ENCODE results near the gene ILK.
A peak's percentile ranks its signal among the peaks of the same experiment; 100 is the strongest.

The ILK gene

GRCh38 chr11:6610591-6610990, 7.0 kb downstream of the ILK start:
- TF ChIP-seq, protein P1, sequence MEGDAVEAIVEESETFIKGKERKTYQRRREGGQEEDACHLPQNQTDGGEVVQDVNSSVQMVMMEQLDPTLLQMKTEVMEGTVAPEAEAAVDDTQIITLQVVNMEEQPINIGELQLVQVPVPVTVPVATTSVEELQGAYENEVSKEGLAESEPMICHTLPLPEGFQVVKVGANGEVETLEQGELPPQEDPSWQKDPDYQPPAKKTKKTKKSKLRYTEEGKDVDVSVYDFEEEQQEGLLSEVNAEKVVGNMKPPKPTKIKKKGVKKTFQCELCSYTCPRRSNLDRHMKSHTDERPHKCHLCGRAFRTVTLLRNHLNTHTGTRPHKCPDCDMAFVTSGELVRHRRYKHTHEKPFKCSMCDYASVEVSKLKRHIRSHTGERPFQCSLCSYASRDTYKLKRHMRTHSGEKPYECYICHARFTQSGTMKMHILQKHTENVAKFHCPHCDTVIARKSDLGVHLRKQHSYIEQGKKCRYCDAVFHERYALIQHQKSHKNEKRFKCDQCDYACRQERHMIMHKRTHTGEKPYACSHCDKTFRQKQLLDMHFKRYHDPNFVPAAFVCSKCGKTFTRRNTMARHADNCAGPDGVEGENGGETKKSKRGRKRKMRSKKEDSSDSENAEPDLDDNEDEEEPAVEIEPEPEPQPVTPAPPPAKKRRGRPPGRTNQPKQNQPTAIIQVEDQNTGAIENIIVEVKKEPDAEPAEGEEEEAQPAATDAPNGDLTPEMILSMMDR (IDR thresholded peaks at IDR 0.05; ENCODE audit: low read length, missing control alignments) = no peak
- peak overlapping the region; percentile 66 for H3K4me3 ChIP-seq (replicated peaks; ENCODE audit: low read depth, low read length)
- DNase-seq (ENCODE audit: low read depth) = no peak

DNA sequence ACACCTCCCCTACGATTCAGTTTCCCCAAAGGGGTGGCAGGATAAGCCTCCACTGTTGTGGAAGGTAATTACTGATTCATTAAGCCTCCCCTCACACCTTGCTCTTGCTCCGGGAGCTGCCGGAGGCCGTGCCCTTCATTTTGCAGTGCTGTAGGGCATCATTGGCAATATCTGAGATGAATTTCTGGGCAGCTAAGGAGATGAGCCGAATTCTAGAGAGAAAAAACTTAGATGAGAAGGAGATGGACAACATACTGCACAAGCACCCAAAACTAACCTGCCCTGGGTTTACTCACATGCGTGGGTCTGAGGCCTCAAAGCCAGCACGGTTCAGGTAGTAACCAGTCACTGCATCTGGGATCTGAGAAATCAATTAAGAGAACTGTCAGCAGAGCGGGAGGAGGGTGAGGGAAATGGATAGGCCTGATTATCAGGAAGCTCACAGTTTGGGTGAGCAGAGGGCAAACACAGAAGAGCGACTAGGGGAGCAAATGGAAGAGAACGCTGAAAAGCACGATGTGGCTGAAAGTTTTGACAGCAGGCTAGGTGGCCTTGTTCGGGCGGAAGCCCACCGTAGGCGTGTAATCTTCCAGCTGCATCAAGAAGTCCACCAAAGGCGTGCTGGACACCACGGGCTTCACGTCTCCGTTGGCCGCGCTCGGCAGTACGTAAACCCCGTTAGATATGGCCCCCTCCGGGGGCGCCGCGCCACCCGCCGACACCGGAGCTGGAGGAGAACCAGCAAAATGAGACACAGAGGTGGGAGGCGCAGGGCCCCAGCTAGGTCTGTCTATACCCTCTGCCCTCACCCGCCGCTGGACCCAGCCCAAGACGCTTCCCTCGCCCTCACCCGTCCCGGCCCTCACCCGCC, 7.8 kb downstream of the ILK start:
- TF ChIP-seq, protein P1 (IDR thresholded peaks at IDR 0.05; ENCODE audit: low read length, missing control alignments) = no peak
- peak overlapping the region; percentile 66 for H3K4me3 ChIP-seq (replicated peaks; ENCODE audit: low read depth, low read length)
- peak; percentile 31 for DNase-seq (ENCODE audit: low read depth)

GRCh38 chr11:6611963-6612212, 8.3 kb downstream of the ILK start:
- H3K4me3 ChIP-seq (replicated peaks; ENCODE audit: low read depth, low read length) = peak overlapping the region; percentile 66
- TF ChIP-seq, protein P1 (IDR thresholded peaks at IDR 0.05; ENCODE audit: low read length, missing control alignments) = no peak
- no peak for DNase-seq (ENCODE audit: low read depth)

- peak within 1 kb of the TSS; percentile 66 for H3K4me3 ChIP-seq (replicated peaks; ENCODE audit: low read depth, low read length)
- TF ChIP-seq, protein P1 (IDR thresholded peaks at IDR 0.05; ENCODE audit: low read length, missing control alignments) = peak; percentile 52
- DNase-seq (ENCODE audit: low read depth) = peak; percentile 97
These were observed 8.9 kb downstream of the ILK start, which contains the start of gene TAF10 for GRCh38 chr11:6612213-6613041. Gene TAF10 (minus strand): TSS chr11:6612216. CDS start chr11:6612189, 27 bp downstream.

GRCh38 chr11:6613496-6613895, 9.9 kb downstream of the ILK start:
- no peak for DNase-seq (ENCODE audit: low read depth)
- TF ChIP-seq, protein P1 (IDR thresholded peaks at IDR 0.05; ENCODE audit: low read length, missing control alignments) = no peak
- no peak overlapping the region for H3K4me3 ChIP-seq (replicated peaks; ENCODE audit: low read depth, low read length)

GRCh38 chr11:6614446-6614845, 10.9 kb downstream of the ILK start:
- no peak overlapping the region for H3K4me3 ChIP-seq (replicated peaks; ENCODE audit: low read depth, low read length)
- TF ChIP-seq, protein P1 (IDR thresholded peaks at IDR 0.05; ENCODE audit: low read length, missing control alignments) = no peak
- no peak for DNase-seq (ENCODE audit: low read depth)
